ENCODE data around the gene APOO.

DNA sequence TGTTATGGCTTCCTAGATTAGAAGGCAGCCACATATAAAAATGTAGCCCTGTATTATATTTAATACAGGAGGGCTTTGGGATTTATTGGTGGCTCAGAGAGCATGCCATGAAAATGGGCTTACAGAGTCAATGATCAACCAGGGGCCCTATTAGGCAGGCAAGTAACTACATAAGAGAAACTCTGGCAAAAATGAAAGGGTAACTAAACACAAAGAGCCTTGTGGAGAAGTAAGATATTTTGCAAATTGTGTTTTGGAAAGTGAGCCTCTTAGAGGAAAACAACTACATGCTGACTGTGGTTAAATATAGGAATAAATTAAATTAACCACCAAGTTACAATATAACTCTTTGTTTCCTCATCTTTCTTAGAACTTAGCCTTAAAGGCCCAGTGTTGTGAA is 119.2 kb downstream of the APOO start:
- TF ChIP-seq CTCF (IDR thresholded peaks at IDR 0.05) (no peak), POLR2A (IDR thresholded peaks at IDR 0.05) (no peak), POLR2AphosphoS5 (IDR thresholded peaks at IDR 0.05; ENCODE audit: insufficient read depth in 1 of 2, low read depth in 1 of 2) (no peak)

Measured in vagina (tissue), 2 donors.